SIG-M5 (cell line): Measurements from ENCODE around the gene NINJ1.

Source experiments
- DNase-seq: peaks from one replicate; lab custom pipeline; 2025; lab: John Stamatoyannopoulos, UW

The NINJ1 gene

GRCh38 chr9:93132287-93132927 lies 1.6 kb downstream of the NINJ1 start:
- no peak for DNase-seq

- no peak for DNase-seq
Observed at GRCh38 chr9:93131599-93132286, 2.3 kb downstream of the NINJ1 start.

DNA sequence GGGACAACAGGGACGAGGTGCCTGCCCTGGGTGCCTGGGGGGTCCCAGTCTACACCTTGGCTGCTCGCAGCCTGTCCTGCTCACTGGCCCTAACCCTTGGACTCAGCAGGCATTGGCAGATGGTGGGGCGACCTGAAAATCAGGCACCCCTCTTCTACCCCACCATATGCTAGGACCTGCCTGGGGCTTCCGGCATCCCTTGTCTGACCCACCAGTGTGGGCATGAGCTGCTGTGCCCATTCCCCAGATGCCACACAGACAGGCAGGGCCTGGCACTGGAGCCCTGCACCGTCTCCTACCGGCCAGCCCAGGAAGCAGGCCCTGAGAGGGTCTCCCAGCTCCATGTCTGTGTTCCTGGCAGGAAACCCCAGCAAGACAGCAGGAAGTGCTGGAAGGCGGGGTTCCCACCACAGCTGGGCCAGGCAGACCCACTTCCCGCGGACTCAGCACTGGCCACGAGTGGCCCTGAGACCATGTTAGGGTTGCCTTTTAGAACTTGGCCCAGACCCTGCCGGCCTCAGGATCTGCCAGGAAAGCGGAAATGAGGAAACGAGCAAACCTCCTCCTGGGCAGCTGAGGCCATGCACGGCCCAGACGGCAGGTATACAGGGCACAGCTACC lies 3.1 kb downstream of the NINJ1 start:
- no peak for DNase-seq

GRCh38 chr9:93129691-93130500 lies 4.2 kb downstream of the NINJ1 start:
- DNase-seq, result no peak

DNA sequence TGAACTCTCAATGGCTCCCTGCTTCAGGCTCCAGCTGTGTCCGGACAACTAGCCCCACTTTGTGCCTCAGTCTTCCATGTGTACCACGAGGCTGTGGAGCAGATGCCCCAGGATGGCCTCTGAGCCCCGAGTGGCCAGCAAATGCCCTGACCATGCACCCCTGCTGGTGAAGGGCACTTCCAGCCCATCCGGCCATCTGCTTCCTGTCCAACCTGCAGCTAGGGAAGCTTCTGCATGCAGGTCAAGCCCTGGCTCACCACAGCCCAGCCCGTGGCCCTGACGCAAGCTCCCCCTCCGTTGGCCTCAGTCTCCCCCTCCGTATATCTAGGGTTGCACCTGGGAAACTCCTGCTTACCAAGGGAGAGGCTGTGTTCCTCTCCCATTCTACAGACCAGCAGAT lies 4.8 kb downstream of the NINJ1 start:
- no peak for DNase-seq

GRCh38 chr9:93128715-93129224 lies 5.3 kb downstream of the NINJ1 start:
- no peak for DNase-seq

GRCh38 chr9:93128011-93128714 lies 5.9 kb downstream of the NINJ1 start:
- no peak for DNase-seq

DNA sequence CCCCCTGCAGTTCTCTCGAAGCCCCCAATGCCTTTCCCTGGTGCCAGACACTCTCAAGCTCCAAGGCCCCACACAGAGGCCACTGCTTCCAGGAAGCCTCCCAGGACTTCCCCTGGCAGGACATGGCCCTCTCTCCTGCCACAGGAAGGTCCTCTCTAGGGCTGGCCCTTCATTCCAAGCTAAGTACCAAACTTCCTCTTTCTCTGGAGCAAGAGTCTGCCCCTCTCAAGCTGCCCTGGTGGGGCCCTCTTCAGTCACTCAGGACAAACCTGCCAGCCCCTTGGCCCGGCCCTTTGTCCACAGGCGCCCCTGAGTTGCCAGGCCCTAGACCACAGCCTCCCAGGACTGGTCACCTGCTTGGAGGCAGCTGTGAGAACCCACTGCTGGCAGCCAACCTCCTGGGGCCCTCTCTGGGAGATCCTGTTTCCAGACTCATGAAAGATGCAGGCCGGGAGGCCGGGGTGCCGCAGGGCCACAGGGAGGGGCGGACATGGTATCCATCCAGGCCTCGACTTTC lies 6.6 kb downstream of the NINJ1 start:
- DNase-seq, result no peak

DNA sequence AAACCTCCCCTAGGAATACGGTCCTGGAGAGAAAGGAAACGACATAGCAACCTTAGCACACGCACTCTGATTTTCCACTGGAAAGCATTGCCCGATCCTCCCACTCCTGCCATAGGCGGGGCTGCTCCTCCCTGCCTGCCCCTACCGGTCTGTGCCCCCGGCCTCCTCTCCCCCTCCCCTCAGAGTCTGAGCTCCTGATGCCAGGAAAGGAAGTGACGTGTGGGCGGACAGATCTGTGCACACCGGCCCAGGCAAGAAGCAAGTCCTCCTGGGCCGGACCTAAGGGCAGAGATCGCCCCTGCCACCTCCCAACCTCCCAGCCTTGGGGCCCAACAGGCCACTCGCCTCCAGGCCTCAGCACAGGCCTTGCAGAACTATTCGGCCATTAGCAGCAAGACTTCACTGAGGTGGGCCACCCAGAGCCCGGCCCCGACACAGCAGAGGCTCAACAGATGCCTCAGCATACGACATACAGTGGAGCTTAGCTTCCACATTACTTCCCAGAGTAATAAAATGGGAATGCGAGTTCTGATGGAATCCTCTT lies 7.2 kb downstream of the NINJ1 start:
- no peak for DNase-seq

DNA sequence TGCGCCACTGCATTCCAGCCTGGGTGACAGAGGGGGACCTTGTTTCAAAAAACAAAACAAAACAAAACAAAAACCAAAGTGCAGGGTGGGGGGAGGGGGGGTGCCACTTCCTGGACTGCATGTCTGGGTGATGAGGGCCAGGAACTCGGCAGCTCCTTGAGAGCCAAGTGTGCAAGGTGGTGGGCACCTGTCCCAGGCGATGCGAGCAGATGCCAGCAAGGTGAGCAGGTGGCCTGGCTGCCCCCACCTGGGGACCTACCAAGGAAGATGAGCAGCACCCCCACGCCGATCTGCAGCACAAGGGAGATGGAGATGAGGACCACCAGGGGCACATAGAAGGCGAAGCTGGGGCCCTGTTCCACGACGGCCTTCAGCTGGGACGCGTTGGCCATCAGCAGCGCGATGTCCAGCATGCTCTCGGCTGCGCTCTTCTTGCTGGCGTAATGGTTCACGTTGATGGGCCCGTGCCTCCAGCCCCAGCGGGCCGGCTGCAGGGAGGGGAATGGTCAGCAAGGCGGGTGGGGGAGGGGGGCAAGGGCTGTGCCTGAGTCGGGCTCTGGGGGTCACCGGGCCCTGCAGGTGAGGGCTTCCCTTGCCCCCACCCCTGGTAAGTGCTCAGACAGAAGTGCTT lies 7.8 kb downstream of the NINJ1 start:
- no peak for DNase-seq

- no peak for DNase-seq
Observed at GRCh38 chr9:93125331-93125894, 8.6 kb downstream of the NINJ1 start.

DNA sequence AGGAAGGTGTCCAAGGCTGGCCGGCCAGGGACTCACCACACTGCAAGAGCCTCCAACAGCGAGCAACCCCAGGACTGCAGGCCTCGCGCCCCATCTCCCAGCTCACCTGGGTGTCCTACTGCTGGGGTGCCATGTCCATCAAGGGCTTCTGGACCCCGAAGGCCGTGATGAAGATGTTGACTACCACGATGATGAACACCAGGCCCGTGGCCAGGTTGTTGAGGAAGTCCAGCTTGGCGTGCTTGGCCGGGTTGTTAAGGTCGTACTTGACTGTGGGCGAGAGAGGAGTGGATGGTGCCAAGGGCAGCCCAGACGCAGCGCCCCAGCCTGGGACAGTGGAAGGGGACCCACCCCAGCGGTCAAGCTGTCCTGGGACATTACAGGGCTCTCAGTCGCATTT lies 9.3 kb downstream of the NINJ1 start:
- no peak for DNase-seq

GRCh38 chr9:93123561-93124283 lies 10.3 kb downstream of the NINJ1 start:
- no peak for DNase-seq

DNA sequence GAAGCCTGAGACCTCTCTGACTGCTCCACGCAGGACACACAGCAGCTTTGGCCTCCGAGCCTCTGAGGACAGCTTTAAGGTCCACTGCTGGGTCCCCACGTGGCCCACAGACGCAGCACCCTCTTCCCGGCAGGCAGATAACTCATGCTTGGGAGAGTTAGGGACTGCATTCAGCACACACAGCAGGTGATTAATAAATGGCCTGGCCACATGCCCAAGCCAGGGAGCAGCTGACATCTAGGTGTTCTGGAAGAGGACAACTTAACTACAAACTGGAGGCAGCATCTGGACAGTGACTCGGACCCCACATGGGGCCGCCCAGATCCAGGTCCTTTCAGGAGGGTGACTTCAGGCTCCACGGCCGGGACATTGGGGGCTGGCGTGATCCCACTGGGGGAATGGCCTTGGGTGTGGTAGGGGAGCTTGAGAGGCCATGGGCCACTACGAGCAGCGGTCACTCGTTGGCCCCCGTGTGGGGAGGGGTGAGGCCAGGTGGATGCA lies 11.3 kb downstream of the NINJ1 start:
- no peak for DNase-seq

- DNase-seq, result no peak
Observed at GRCh38 chr9:93121316-93122241, 12.5 kb downstream of the NINJ1 start.

DNA sequence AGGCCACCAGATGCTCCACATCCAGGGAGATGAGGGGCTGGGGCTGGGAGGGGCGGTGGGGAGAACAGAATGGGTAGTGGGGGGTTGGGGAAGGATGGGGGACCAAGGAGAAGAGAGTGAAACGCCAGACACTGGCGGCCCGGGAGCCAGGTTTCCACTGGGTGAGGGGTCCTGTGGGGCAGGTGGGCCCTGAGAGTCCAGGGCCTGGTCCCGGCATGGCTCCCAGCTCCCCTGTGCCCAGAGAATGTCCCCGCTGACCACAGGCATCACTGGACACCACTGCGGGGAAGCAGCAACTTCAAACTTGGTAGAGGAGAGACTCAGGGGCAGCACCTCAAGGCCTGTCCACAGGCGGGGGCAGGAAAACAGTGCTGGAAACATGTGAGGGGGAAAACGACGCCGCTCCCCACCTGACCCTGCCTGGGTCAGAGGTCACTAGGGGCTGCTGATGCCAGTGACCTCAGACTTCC lies 13.2 kb downstream of the NINJ1 start:
- no peak for DNase-seq

GRCh38 chr9:93119953-93120845 lies 13.9 kb downstream of the NINJ1 start:
- peak; percentile 56 for DNase-seq

DNA sequence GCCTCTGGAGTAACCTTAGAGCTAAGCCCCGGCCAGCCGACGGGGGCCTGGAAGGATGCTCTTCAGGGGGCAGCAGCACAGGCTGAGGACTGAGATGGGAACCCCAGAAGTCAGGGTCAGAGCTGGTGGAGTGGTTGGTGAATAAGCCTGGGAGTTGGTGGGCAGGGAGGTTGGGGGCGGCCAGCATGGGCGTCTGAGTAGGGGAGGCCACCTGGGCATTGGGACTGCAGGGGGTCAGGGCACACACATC lies 14.4 kb downstream of the NINJ1 start:
- DNase-seq, result no peak
